ENCODE data around the gene LRIG2. TPM values are rescaled to one million over a fixed set of nuclear protein-coding genes. Genes with fewer than 3 reads are reported as not detected.

The LRIG2 gene
- total and polyA plus RNA-seq, 2 experiments from 2014 or later: 10.0 to 40.4 TPM

DNA sequence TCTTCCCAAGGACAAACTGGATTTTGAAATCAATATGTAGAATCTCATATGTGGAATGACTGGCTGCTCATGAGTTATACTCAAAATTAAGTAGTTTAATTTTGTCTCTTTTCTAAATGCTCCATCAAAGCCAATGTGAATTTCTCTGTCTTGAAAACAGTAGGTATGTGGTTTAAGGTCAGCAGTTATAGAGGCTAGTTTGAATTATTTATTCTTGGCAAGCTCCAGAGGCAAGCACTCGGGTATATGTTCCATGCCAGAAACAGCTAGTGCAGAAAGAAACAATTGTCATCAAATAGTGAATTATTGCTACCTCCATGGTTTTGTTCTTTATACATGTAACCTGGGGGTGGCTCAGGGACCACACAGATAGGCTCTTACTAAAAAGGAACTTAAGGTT lies 63.5 kb downstream of the LRIG2 start:
- no peak overlapping the region for H3K4me3 Mint-ChIP-seq
- Histone ChIP-seq H3K27ac (ENCODE audit: low read depth) (no peak overlapping the region), H3K9me2 (ENCODE audit: insufficient read depth) (no peaks in the 10 kb centered on the region), H3K4me3 (no peak overlapping the region), H2AFZ (no peak overlapping the region), H4K20me1 (replicated peaks; ENCODE audit: insufficient read depth) (no peaks in the 10 kb centered on the region), H3K36me3 (ENCODE audit: insufficient read depth) (peaks cover 6% of the 10 kb centered on the region; the same call in 1 of the 2 replicates), H3K27me3 (ENCODE audit: insufficient read depth) (no peaks in the 10 kb centered on the region), H3F3A (replicated peaks; ENCODE audit: low read depth) (no peaks in the 10 kb centered on the region), H3K4me1 (ENCODE audit: insufficient read depth) (no peaks in the 10 kb centered on the region), H3K79me2 (replicated peaks; ENCODE audit: insufficient read depth) (no peaks in the 10 kb centered on the region), H3K4me2 (no peak overlapping the region)
- no peaks in the 10 kb centered on the region for H3K27me3 Mint-ChIP-seq (ENCODE audit: insufficient read depth, low read depth, poor library complexity)
- peaks cover 7% of the 10 kb centered on the region; the same call in 2 of the 3 replicates for H3K36me3 Mint-ChIP-seq (ENCODE audit: low read depth)
- H3K4me1 Mint-ChIP-seq: no peaks in the 10 kb centered on the region; the same call in 2 of the 3 replicates
- H3K9me3 Mint-ChIP-seq: no peaks in the 10 kb centered on the region
- no peak for ATAC-seq
- no peak for DNase-seq (ENCODE audit: low spot score)
- TF ChIP-seq ZNF331 (CRISPR knock-in tag; IDR thresholded peaks at IDR 0.05; ENCODE audit: low read depth) (no peak), STAT1 (IDR thresholded peaks at IDR 0.05; ENCODE audit: unreplicated experiment) (no peak), NANOG (IDR thresholded peaks at IDR 0.05; ENCODE audit: borderline replicate concordance) (no peak), CREB1 (CRISPR knock-in tag; IDR thresholded peaks at IDR 0.05; ENCODE audit: low read depth) (no peak), ZNF114 (CRISPR knock-in tag; IDR thresholded peaks at IDR 0.05) (no peak)
- TF ChIP-seq, protein P1, sequence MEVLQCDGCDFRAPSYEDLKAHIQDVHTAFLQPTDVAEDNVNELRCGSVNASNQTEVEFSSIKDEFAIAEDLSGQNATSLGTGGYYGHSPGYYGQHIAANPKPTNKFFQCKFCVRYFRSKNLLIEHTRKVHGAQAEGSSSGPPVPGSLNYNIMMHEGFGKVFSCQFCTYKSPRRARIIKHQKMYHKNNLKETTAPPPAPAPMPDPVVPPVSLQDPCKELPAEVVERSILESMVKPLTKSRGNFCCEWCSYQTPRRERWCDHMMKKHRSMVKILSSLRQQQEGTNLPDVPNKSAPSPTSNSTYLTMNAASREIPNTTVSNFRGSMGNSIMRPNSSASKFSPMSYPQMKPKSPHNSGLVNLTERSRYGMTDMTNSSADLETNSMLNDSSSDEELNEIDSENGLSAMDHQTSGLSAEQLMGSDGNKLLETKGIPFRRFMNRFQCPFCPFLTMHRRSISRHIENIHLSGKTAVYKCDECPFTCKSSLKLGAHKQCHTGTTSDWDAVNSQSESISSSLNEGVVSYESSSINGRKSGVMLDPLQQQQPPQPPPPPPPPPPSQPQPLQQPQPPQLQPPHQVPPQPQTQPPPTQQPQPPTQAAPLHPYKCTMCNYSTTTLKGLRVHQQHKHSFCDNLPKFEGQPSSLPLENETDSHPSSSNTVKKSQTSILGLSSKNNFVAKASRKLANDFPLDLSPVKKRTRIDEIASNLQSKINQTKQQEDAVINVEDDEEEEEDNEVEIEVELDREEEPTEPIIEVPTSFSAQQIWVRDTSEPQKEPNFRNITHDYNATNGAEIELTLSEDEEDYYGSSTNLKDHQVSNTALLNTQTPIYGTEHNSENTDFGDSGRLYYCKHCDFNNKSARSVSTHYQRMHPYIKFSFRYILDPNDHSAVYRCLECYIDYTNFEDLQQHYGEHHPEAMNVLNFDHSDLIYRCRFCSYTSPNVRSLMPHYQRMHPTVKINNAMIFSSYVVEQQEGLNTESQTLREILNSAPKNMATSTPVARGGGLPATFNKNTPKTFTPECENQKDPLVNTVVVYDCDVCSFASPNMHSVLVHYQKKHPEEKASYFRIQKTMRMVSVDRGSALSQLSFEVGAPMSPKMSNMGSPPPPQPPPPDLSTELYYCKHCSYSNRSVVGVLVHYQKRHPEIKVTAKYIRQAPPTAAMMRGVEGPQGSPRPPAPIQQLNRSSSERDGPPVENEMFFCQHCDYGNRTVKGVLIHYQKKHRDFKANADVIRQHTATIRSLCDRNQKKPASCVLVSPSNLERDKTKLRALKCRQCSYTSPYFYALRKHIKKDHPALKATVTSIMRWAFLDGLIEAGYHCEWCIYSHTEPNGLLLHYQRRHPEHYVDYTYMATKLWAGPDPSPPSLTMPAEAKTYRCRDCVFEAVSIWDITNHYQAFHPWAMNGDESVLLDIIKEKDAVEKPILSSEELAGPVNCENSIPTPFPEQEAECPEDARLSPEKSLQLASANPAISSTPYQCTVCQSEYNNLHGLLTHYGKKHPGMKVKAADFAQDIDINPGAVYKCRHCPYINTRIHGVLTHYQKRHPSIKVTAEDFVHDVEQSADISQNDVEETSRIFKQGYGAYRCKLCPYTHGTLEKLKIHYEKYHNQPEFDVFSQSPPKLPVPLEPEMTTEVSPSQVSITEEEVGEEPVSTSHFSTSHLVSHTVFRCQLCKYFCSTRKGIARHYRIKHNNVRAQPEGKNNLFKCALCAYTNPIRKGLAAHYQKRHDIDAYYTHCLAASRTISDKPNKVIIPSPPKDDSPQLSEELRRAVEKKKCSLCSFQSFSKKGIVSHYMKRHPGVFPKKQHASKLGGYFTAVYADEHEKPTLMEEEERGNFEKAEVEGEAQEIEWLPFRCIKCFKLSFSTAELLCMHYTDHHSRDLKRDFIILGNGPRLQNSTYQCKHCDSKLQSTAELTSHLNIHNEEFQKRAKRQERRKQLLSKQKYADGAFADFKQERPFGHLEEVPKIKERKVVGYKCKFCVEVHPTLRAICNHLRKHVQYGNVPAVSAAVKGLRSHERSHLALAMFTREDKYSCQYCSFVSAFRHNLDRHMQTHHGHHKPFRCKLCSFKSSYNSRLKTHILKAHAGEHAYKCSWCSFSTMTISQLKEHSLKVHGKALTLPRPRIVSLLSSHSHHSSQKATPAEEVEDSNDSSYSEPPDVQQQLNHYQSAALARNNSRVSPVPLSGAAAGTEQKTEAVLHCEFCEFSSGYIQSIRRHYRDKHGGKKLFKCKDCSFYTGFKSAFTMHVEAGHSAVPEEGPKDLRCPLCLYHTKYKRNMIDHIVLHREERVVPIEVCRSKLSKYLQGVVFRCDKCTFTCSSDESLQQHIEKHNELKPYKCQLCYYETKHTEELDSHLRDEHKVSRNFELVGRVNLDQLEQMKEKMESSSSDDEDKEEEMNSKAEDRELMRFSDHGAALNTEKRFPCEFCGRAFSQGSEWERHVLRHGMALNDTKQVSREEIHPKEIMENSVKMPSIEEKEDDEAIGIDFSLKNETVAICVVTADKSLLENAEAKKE (CRISPR knock-in tag; IDR thresholded peaks at IDR 0.05): no peak
- TF ChIP-seq, protein P2, sequence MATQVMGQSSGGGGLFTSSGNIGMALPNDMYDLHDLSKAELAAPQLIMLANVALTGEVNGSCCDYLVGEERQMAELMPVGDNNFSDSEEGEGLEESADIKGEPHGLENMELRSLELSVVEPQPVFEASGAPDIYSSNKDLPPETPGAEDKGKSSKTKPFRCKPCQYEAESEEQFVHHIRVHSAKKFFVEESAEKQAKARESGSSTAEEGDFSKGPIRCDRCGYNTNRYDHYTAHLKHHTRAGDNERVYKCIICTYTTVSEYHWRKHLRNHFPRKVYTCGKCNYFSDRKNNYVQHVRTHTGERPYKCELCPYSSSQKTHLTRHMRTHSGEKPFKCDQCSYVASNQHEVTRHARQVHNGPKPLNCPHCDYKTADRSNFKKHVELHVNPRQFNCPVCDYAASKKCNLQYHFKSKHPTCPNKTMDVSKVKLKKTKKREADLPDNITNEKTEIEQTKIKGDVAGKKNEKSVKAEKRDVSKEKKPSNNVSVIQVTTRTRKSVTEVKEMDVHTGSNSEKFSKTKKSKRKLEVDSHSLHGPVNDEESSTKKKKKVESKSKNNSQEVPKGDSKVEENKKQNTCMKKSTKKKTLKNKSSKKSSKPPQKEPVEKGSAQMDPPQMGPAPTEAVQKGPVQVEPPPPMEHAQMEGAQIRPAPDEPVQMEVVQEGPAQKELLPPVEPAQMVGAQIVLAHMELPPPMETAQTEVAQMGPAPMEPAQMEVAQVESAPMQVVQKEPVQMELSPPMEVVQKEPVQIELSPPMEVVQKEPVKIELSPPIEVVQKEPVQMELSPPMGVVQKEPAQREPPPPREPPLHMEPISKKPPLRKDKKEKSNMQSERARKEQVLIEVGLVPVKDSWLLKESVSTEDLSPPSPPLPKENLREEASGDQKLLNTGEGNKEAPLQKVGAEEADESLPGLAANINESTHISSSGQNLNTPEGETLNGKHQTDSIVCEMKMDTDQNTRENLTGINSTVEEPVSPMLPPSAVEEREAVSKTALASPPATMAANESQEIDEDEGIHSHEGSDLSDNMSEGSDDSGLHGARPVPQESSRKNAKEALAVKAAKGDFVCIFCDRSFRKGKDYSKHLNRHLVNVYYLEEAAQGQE (IDR thresholded peaks at IDR 0.05; ENCODE audit: unreplicated experiment): no peak
- H3K27ac Mint-ChIP-seq: no peak overlapping the region
